ENCODE data around the gene TAB2. TPM values are rescaled to one million over a fixed set of nuclear protein-coding genes. Genes with fewer than 3 reads are reported as not detected.

Gene TAB2
- total and polyA plus RNA-seq, 9 of the 15 experiments (the other 6 are each of a cell fraction or from before 2014, with no cell fraction given) = 9.1 to 38.3 (median 18.6) TPM

- peak; percentile 96 for TF ChIP-seq ZBTB40 (IDR thresholded peaks at IDR 0.05)
- TF ChIP-seq ZBTB40 (CRISPR knock-in tag; IDR thresholded peaks at IDR 0.05) = peak; percentile 95
- peak; percentile 25; the same call in 1 of the 2 replicates for TF ChIP-seq NFXL1 (CRISPR knock-in tag; IDR thresholded peaks at IDR 0.05)
- TF ChIP-seq PBX2 (CRISPR knock-in tag; IDR thresholded peaks at IDR 0.05; ENCODE audit: low read depth) = no peak
- TF ChIP-seq PBX2 (tag; conservative IDR thresholded peaks at IDR 0.05; ENCODE audit: low read depth) = peak; percentile 53; the same call in 1 of the 2 replicates
- no peak for TF ChIP-seq MCM5 (IDR thresholded peaks at IDR 0.05; ENCODE audit: low read depth)
- TF ChIP-seq ZNF77 (CRISPR knock-in tag; IDR thresholded peaks at IDR 0.05) = no peak
- no peak for TF ChIP-seq NCOA6 (IDR thresholded peaks at IDR 0.05)
- TF ChIP-seq ZNF583 (CRISPR knock-in tag; IDR thresholded peaks at IDR 0.05) = no peak
- peak; percentile 91 for TF ChIP-seq CEBPG (CRISPR knock-in tag; IDR thresholded peaks at IDR 0.05)
- peak; percentile 92 to 99 for TF ChIP-seq CEBPG (tag; conservative IDR thresholded peaks at IDR 0.05 in 1 of 2, IDR thresholded peaks at IDR 0.05 in 1 of 2)
- no peak for TF ChIP-seq HDAC1 (IDR thresholded peaks at IDR 0.05)
- peak; percentile 23; the same call in 1 of the 2 replicates for TF ChIP-seq HSF4 (CRISPR knock-in tag; IDR thresholded peaks at IDR 0.05; ENCODE audit: borderline replicate concordance)
- TF ChIP-seq MECOM (CRISPR knock-in tag; IDR thresholded peaks at IDR 0.05) = peak; percentile 70
- peak; percentile 81 for TF ChIP-seq ATF4 (CRISPR knock-in tag; IDR thresholded peaks at IDR 0.05)
- peak; percentile 30; the same call in 1 of the 2 replicates for TF ChIP-seq FOSL1 (tag; conservative IDR thresholded peaks at IDR 0.05)
Measured at GRCh38 chr6:149405823-149406765, 88.6 kb downstream of the TAB2 start (continued).
